ENCODE measurements around the gene LATS1. TPM values are rescaled to one million over a fixed set of nuclear protein-coding genes. Genes with fewer than 3 reads are reported as not detected.

LATS1 gene
- total RNA-seq, 1 donor from 2014 or later: 31.5 TPM

DNA sequence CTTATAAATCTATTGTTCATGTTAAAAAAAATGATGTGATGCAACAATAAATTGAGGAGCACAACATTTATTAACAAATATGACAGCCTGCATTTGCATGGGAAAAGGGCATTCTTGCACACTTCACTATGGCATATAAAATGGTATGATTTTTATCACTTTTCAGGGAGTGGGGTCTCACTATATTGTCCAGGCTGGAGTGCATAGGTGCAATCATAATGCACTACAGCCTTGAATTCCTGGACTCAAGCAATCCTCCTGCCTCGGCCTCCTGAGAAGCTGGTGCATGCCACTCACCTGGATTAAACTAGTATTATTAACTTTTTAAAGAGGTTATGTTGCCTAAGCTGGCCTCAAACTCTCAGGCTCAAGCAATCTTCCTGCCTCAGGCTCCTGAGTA lies 17.0 kb upstream of the LATS1 start:
- Mint-ChIP-seq H3K9me3 (ENCODE audit: unreplicated experiment) (no peaks in the 10 kb centered on the region), H3K27ac (ENCODE audit: unreplicated experiment) (no peak overlapping the region), H3K4me1 (ENCODE audit: low read depth, unreplicated experiment) (no peaks in the 10 kb centered on the region), H3K27me3 (ENCODE audit: unreplicated experiment) (no peaks in the 10 kb centered on the region), H3K4me3 (ENCODE audit: unreplicated experiment) (no peak overlapping the region), H3K36me3 (ENCODE audit: unreplicated experiment) (no peaks in the 10 kb centered on the region)
- no peak for DNase-seq
- TF ChIP-seq, protein P1, sequence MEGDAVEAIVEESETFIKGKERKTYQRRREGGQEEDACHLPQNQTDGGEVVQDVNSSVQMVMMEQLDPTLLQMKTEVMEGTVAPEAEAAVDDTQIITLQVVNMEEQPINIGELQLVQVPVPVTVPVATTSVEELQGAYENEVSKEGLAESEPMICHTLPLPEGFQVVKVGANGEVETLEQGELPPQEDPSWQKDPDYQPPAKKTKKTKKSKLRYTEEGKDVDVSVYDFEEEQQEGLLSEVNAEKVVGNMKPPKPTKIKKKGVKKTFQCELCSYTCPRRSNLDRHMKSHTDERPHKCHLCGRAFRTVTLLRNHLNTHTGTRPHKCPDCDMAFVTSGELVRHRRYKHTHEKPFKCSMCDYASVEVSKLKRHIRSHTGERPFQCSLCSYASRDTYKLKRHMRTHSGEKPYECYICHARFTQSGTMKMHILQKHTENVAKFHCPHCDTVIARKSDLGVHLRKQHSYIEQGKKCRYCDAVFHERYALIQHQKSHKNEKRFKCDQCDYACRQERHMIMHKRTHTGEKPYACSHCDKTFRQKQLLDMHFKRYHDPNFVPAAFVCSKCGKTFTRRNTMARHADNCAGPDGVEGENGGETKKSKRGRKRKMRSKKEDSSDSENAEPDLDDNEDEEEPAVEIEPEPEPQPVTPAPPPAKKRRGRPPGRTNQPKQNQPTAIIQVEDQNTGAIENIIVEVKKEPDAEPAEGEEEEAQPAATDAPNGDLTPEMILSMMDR (IDR thresholded peaks at IDR 0.05; ENCODE audit: partially characterized antibody, unreplicated experiment): no peak

GRCh38 chr6:149733089-149733720 lies 15.3 kb upstream of the LATS1 start:
- H3K36me3 Mint-ChIP-seq (ENCODE audit: unreplicated experiment): no peaks in the 10 kb centered on the region
- H3K4me1 Mint-ChIP-seq (ENCODE audit: low read depth, unreplicated experiment): no peaks in the 10 kb centered on the region
- no peaks in the 10 kb centered on the region for H3K9me3 Mint-ChIP-seq (ENCODE audit: unreplicated experiment)
- H3K27me3 Mint-ChIP-seq (ENCODE audit: unreplicated experiment): no peaks in the 10 kb centered on the region
- TF ChIP-seq, protein P1 (IDR thresholded peaks at IDR 0.05; ENCODE audit: partially characterized antibody, unreplicated experiment): no peak
- H3K4me3 Mint-ChIP-seq (ENCODE audit: unreplicated experiment): no peak overlapping the region
- no peak for DNase-seq
- H3K27ac Mint-ChIP-seq (ENCODE audit: unreplicated experiment): no peak overlapping the region

- Mint-ChIP-seq H3K9me3 (ENCODE audit: unreplicated experiment) (no peaks in the 10 kb centered on the region), H3K27ac (ENCODE audit: unreplicated experiment) (no peak overlapping the region), H3K4me1 (ENCODE audit: low read depth, unreplicated experiment) (no peaks in the 10 kb centered on the region), H3K27me3 (ENCODE audit: unreplicated experiment) (no peaks in the 10 kb centered on the region), H3K36me3 (ENCODE audit: unreplicated experiment) (no peaks in the 10 kb centered on the region), H3K4me3 (ENCODE audit: unreplicated experiment) (no peak overlapping the region)
- TF ChIP-seq, protein P1 (IDR thresholded peaks at IDR 0.05; ENCODE audit: partially characterized antibody, unreplicated experiment): no peak
- no peak for DNase-seq
Measured at GRCh38 chr6:149729824-149730223, 11.9 kb upstream of the LATS1 start.

DNA sequence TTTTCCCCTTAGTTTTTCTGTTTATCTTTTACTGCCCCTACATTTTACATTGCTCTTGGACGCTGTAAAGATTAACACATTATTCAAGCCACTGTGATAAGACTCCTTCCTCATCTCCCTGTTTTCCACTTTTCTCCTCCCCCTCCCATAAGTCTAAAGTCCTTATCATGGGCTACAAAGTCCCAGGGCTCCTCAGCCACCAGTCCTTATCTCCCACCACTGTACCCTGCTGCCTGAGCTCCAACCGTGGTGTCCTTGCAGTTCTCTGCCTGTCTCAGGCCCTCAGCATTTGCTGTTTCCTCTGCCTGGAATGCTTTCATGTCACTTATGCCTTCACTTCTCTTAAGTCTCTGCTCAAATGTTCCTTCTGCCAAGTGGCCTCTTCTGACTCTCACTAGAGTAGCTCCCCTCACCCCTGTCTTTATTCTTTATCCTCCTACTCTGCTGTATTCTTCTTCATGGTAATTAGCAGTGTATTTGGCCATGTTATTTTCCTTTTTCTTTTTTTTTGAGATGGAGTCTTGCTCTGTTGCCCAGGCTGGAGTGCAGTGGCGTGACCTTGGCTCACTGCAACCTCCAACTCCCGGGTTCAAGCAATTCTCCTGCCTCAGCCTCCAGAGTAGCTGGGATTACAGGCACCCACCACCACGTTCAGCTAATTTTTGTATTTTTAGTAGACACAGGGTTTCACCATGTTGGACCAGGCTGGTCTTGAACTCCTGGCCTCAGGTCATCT lies 10.8 kb upstream of the LATS1 start:
- Mint-ChIP-seq H3K4me1 (ENCODE audit: low read depth, unreplicated experiment) (no peaks in the 10 kb centered on the region), H3K4me3 (ENCODE audit: unreplicated experiment) (no peak overlapping the region), H3K27me3 (ENCODE audit: unreplicated experiment) (no peaks in the 10 kb centered on the region), H3K36me3 (ENCODE audit: unreplicated experiment) (no peaks in the 10 kb centered on the region), H3K27ac (ENCODE audit: unreplicated experiment) (no peak overlapping the region), H3K9me3 (ENCODE audit: unreplicated experiment) (no peaks in the 10 kb centered on the region)
- TF ChIP-seq, protein P1 (IDR thresholded peaks at IDR 0.05; ENCODE audit: partially characterized antibody, unreplicated experiment): no peak
- DNase-seq: no peak

All from glutamatergic neuron (in vitro differentiated cells).